Measurements from ENCODE around the gene KRTAP5-1. TPM values are rescaled to one million over a fixed set of nuclear protein-coding genes. Genes with fewer than 3 reads are reported as not detected.
A peak's percentile ranks its signal among the peaks of the same experiment; 100 is the strongest.

KRTAP5-1 gene
- total and polyA plus RNA-seq, 10 of the 15 experiments (the other 5 are each of a cell fraction or from before 2014, with no cell fraction given): not detected

- TF ChIP-seq CTCF (IDR thresholded peaks at IDR 0.05 in 2 of 3, conservative IDR thresholded peaks at IDR 0.05 in 1 of 3; ENCODE audit: control insufficient read depth in 2 of 3, extremely low read depth in 1 of 3, insufficient read depth in 1 of 3, low read depth in 3 of 3, low read length in 3 of 3) (peak; percentile 67 to 86 (median 76); a peak in 5 of 6 replicates), YY1 (IDR thresholded peaks at IDR 0.05; ENCODE audit: low read depth, low read length) (no peak; the same call in 1 of the 2 replicates), BCL3 (IDR thresholded peaks at IDR 0.05; ENCODE audit: borderline replicate concordance, insufficient read depth, low read depth, low read length, poor library complexity, severe bottlenecking) (no peak), NBN (IDR thresholded peaks at IDR 0.05) (no peak), RUNX3 (IDR thresholded peaks at IDR 0.05; ENCODE audit: low read length) (no peak), ASH2L (IDR thresholded peaks at IDR 0.05; ENCODE audit: borderline replicate concordance, low read depth) (no peak), RELB (IDR thresholded peaks at IDR 0.05; ENCODE audit: low read depth) (no peak), YBX1 (IDR thresholded peaks at IDR 0.05) (no peak), TCF12 (IDR thresholded peaks at IDR 0.05; ENCODE audit: low read depth, low read length) (0 out of 2 replicates have a peak, but pooled peaks have one; percentile 9), REST (IDR thresholded peaks at IDR 0.05; ENCODE audit: low read depth, low read length) (no peak), ATF3 (IDR thresholded peaks at IDR 0.05; ENCODE audit: borderline replicate concordance, extremely low read depth, low read depth, low read length) (no peak), KAT2A (conservative IDR thresholded peaks at IDR 0.05; ENCODE audit: control insufficient read depth, low read depth, low read length) (no peak), SUPT20H (IDR thresholded peaks at IDR 0.05; ENCODE audit: borderline replicate concordance, control insufficient read depth, low read depth, low read length) (no peak), IRF4 (IDR thresholded peaks at IDR 0.05; ENCODE audit: low read depth, low read length) (no peak), NR2C2 (IDR thresholded peaks at IDR 0.05; ENCODE audit: borderline replicate concordance, control insufficient read depth, insufficient read length, low read depth) (no peak), ETV6 (conservative IDR thresholded peaks at IDR 0.05 in 1 of 2, IDR thresholded peaks at IDR 0.05 in 1 of 2; ENCODE audit: borderline replicate concordance in 1 of 2, low read depth in 1 of 2) (no peak)
Measured at GRCh38 chr11:1574238-1574932, 10.7 kb downstream of the KRTAP5-1 start (continued).
